ENCODE measurements around the gene ARHGEF37. TPM values are rescaled to one million over a fixed set of nuclear protein-coding genes. Genes with fewer than 3 reads are reported as not detected.
"Not testable (repeated sequence)": the region's sequence is repeated elsewhere in the genome, so short reads cannot be mapped to it uniquely, and the experiment has no call there.

ARHGEF37 gene
- total RNA-seq, 1 donor from 2014 or later, result 4.5 TPM

GRCh38 chr5:149564542-149565140, 16.7 kb upstream of the ARHGEF37 start:
- DNase-seq (ENCODE audit: low spot score), result peak; percentile 24
- peak; percentile 35 for TF ChIP-seq CTCF (IDR thresholded peaks at IDR 0.05; ENCODE audit: unreplicated experiment)
- not testable (repeated sequence) for H3K36me3 Mint-ChIP-seq (ENCODE audit: low read depth, unreplicated experiment); H3K4me3 Mint-ChIP-seq (ENCODE audit: unreplicated experiment); H3K9me3 Mint-ChIP-seq (ENCODE audit: unreplicated experiment); H3K27me3 Mint-ChIP-seq (ENCODE audit: unreplicated experiment)
- Mint-ChIP-seq H3K27ac (ENCODE audit: unreplicated experiment) (peak overlapping the region; percentile 59), H3K4me1 (ENCODE audit: unreplicated experiment) (peaks cover 20% of the 10 kb centered on the region)

GRCh38 chr5:149567226-149567625, 14.1 kb upstream of the ARHGEF37 start:
- TF ChIP-seq CTCF (IDR thresholded peaks at IDR 0.05; ENCODE audit: unreplicated experiment), result no peak

GRCh38 chr5:149572170-149572569, 9.1 kb upstream of the ARHGEF37 start:
- TF ChIP-seq CTCF (IDR thresholded peaks at IDR 0.05; ENCODE audit: unreplicated experiment), result no peak
- DNase-seq (ENCODE audit: low spot score), result no peak
- Mint-ChIP-seq H3K4me3 (ENCODE audit: unreplicated experiment) (no peak overlapping the region), H3K4me1 (ENCODE audit: unreplicated experiment) (no peaks in the 10 kb centered on the region), H3K27ac (ENCODE audit: unreplicated experiment) (no peak overlapping the region), H3K9me3 (ENCODE audit: unreplicated experiment) (no peaks in the 10 kb centered on the region), H3K36me3 (ENCODE audit: low read depth, unreplicated experiment) (no peaks in the 10 kb centered on the region), H3K27me3 (ENCODE audit: unreplicated experiment) (no peaks in the 10 kb centered on the region)

More at GRCh38 chr5:149567226-149567625, 14.1 kb upstream of the ARHGEF37 start:
- H3K9me3 Mint-ChIP-seq (ENCODE audit: unreplicated experiment), result no peaks in the 10 kb centered on the region
- no peaks in the 10 kb centered on the region for H3K36me3 Mint-ChIP-seq (ENCODE audit: low read depth, unreplicated experiment)
- peaks cover 11% of the 10 kb centered on the region for H3K4me1 Mint-ChIP-seq (ENCODE audit: unreplicated experiment)
- H3K27ac Mint-ChIP-seq (ENCODE audit: unreplicated experiment), result no peak overlapping the region
- no peaks in the 10 kb centered on the region for H3K27me3 Mint-ChIP-seq (ENCODE audit: unreplicated experiment)
- no peak for DNase-seq (ENCODE audit: low spot score)
- no peak overlapping the region for H3K4me3 Mint-ChIP-seq (ENCODE audit: unreplicated experiment)

- TF ChIP-seq CTCF (IDR thresholded peaks at IDR 0.05; ENCODE audit: unreplicated experiment), result no peak
- Mint-ChIP-seq H3K4me1 (ENCODE audit: unreplicated experiment) (no peaks in the 10 kb centered on the region), H3K9me3 (ENCODE audit: unreplicated experiment) (no peaks in the 10 kb centered on the region), H3K36me3 (ENCODE audit: low read depth, unreplicated experiment) (no peaks in the 10 kb centered on the region), H3K4me3 (ENCODE audit: unreplicated experiment) (no peak overlapping the region), H3K27ac (ENCODE audit: unreplicated experiment) (no peak overlapping the region), H3K27me3 (ENCODE audit: unreplicated experiment) (no peaks in the 10 kb centered on the region)
- DNase-seq (ENCODE audit: low spot score), result no peak
Observed at GRCh38 chr5:149572576-149573231, 8.6 kb upstream of the ARHGEF37 start.

GRCh38 chr5:149575131-149575530, 6.2 kb upstream of the ARHGEF37 start:
- Mint-ChIP-seq H3K4me1 (ENCODE audit: unreplicated experiment) (no peaks in the 10 kb centered on the region), H3K27me3 (ENCODE audit: unreplicated experiment) (peaks cover 2% of the 10 kb centered on the region)

More at GRCh38 chr5:149575131-149575530, 6.2 kb upstream of the ARHGEF37 start:
- Mint-ChIP-seq H3K9me3 (ENCODE audit: unreplicated experiment) (no peaks in the 10 kb centered on the region), H3K4me3 (ENCODE audit: unreplicated experiment) (no peak overlapping the region), H3K36me3 (ENCODE audit: low read depth, unreplicated experiment) (no peaks in the 10 kb centered on the region), H3K27ac (ENCODE audit: unreplicated experiment) (no peak overlapping the region)
- no peak for DNase-seq (ENCODE audit: low spot score)
- no peak for TF ChIP-seq CTCF (IDR thresholded peaks at IDR 0.05; ENCODE audit: unreplicated experiment)

Measured in endothelial cell (in vitro differentiated cells).